HepG2 (cell line): ENCODE measurements around the gene DAB1. TPM values are rescaled to one million over a fixed set of nuclear protein-coding genes. Genes with fewer than 3 reads are reported as not detected.

Source experiments
- BRCA1 ChIP-seq: sonication (generic); formaldehyde crosslinking; IDR thresholded peaks from 2 replicates; pipeline ENCODE4 v1.4.0; 2020; ENCODE audit warnings: missing genetic modification reagents
- CBFB ChIP-seq: sonication (generic); formaldehyde crosslinking; IDR thresholded peaks from 2 replicates; pipeline ENCODE4 v1.4.0; 2020; ENCODE audit warnings: missing genetic modification reagents
- FOSL2 ChIP-seq: sonication (generic); formaldehyde crosslinking; IDR thresholded peaks from 2 replicates; pipeline ENCODE4 v1.4.0; 2020; ENCODE audit warnings: missing genetic modification reagents
- PCBP2 ChIP-seq: fragments of 200-400 bp; formaldehyde crosslinking; optimal IDR thresholded peaks from 2 replicates; pipeline ENCODE3; 2018; ENCODE audit warnings: low read length, low read depth; ENCODE audit not compliant: poor library complexity, severe bottlenecking
- POLR2A ChIP-seq, 2 experiments: IDR thresholded peaks; 2 replicates each; pipeline ENCODE4 v1.6.1; 2011; ENCODE audit warnings: low read depth in 2 of 2, low read length in 2 of 2, mild to moderate bottlenecking in 1 of 2, moderate library complexity in 1 of 2; ENCODE audit not compliant: insufficient read depth in 1 of 2
- ZNF274 ChIP-seq: sonication (generic); formaldehyde crosslinking; IDR thresholded peaks from 2 replicates; pipeline ENCODE4 v1.5.1; 2020; ENCODE audit warnings: mild to moderate bottlenecking, missing genetic modification reagents
- ZNF383 ChIP-seq: sonication (generic); formaldehyde crosslinking; IDR thresholded peaks from 2 replicates; pipeline ENCODE4 v1.4.0; 2020; ENCODE audit warnings: missing genetic modification reagents, mild to moderate bottlenecking, borderline replicate concordance
- ZNF737 ChIP-seq: sonication (generic); formaldehyde crosslinking; IDR thresholded peaks from 2 replicates; pipeline ENCODE4 v1.5.0; 2020; ENCODE audit warnings: missing genetic modification reagents, mild to moderate bottlenecking, borderline replicate concordance
- ZNF83 ChIP-seq: sonication (generic); formaldehyde crosslinking; IDR thresholded peaks from 2 replicates; pipeline ENCODE4 v1.4.0; 2020; ENCODE audit warnings: missing genetic modification reagents, mild to moderate bottlenecking, borderline replicate concordance
- ZSCAN30 ChIP-seq: sonication (generic); formaldehyde crosslinking; IDR thresholded peaks from 2 replicates; pipeline ENCODE4 v1.5.0; 2020; ENCODE audit warnings: mild to moderate bottlenecking, missing genetic modification reagents
- polyA plus RNA-seq, 8 experiments: library from polyadenylated mRNA; depleted of rRNA in 3 of 8; stranded (reverse) in 7 of 8; unstranded in 1 of 8; fragments of >200 nt; fragmentation: Illumina TruSeq in 4 of 8; extraction: Trizol in 4 of 8; gene quantifications; 2 replicates each; pipeline versions ENCODE4 v1.2.1 to v1.2.3, GENCODE V29; 2011 to 2016; ENCODE audit warnings: low read depth in 4 of 8, missing spikeins in 1 of 8, mixed read lengths in 1 of 8; ENCODE audit not compliant: insufficient read depth in 1 of 8
- total RNA-seq, 5 experiments: library from RNA; depleted of rRNA; stranded (reverse); fragments of >200 nt; fragmentation: Illumina TruSeq; extraction: Trizol; gene quantifications; 2 replicates each; pipeline ENCODE4 v1.2.3, GENCODE V29; 2016; ENCODE audit warnings: low read depth in 1 of 5
- TF ChIP-seq, protein P1 (sequence below): IDR thresholded peaks from 2 replicates; pipeline ENCODE4 v1.6.1; 2018; ENCODE audit warnings: missing genetic modification reagents, mild to moderate bottlenecking, missing compliant biosample characterization
- TF ChIP-seq, protein P2 (sequence below): sonication (generic); formaldehyde crosslinking; IDR thresholded peaks from 2 replicates; pipeline ENCODE4 v1.4.0; 2020; ENCODE audit warnings: missing genetic modification reagents
- TF ChIP-seq, protein P3 (sequence below): sonication (generic); formaldehyde crosslinking; IDR thresholded peaks from 2 replicates; pipeline ENCODE4 v1.4.0; 2020; ENCODE audit warnings: missing genetic modification reagents, mild to moderate bottlenecking, borderline replicate concordance

The DAB1 gene
- total and polyA plus RNA-seq, 2 of the 13 experiments (the other 11 are each of a cell fraction or from before 2014, with no cell fraction given): 0.04 to 0.13 TPM

DNA sequence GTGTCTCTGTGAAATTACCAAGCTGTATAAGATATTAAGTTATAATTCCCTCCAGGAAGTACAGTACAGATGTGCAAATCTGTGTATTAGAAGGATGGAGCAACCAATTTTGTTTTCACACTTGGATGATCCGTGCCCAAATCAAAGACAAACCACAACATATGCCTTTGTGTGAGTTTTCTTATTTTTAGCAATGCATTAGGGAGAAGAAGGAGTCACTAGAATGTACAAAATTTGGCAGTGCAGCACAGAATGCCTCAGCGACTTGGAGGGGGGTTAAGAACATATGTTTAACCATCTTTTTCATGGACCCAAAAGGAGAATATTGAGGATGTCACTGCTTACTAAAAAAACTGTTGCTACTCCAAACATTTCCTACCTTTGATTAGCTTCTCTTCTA is 45.3 kb downstream of the DAB1 start (continued):
- TF ChIP-seq, protein P1, sequence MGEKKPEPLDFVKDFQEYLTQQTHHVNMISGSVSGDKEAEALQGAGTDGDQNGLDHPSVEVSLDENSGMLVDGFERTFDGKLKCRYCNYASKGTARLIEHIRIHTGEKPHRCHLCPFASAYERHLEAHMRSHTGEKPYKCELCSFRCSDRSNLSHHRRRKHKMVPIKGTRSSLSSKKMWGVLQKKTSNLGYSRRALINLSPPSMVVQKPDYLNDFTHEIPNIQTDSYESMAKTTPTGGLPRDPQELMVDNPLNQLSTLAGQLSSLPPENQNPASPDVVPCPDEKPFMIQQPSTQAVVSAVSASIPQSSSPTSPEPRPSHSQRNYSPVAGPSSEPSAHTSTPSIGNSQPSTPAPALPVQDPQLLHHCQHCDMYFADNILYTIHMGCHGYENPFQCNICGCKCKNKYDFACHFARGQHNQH (CRISPR knock-in tag): no peak
- no peak for TF ChIP-seq ZNF274 (CRISPR knock-in tag)
- TF ChIP-seq ZNF83 (CRISPR knock-in tag): no peak
- no peak for TF ChIP-seq BRCA1
- TF ChIP-seq PCBP2: no peak
- TF ChIP-seq ZNF737 (CRISPR knock-in tag): no peak
- TF ChIP-seq POLR2A (IDR thresholded peaks at IDR 0.05; ENCODE audit: insufficient read depth in 1 of 2, low read depth in 2 of 2, low read length in 2 of 2): no peak
- TF ChIP-seq, protein P2, sequence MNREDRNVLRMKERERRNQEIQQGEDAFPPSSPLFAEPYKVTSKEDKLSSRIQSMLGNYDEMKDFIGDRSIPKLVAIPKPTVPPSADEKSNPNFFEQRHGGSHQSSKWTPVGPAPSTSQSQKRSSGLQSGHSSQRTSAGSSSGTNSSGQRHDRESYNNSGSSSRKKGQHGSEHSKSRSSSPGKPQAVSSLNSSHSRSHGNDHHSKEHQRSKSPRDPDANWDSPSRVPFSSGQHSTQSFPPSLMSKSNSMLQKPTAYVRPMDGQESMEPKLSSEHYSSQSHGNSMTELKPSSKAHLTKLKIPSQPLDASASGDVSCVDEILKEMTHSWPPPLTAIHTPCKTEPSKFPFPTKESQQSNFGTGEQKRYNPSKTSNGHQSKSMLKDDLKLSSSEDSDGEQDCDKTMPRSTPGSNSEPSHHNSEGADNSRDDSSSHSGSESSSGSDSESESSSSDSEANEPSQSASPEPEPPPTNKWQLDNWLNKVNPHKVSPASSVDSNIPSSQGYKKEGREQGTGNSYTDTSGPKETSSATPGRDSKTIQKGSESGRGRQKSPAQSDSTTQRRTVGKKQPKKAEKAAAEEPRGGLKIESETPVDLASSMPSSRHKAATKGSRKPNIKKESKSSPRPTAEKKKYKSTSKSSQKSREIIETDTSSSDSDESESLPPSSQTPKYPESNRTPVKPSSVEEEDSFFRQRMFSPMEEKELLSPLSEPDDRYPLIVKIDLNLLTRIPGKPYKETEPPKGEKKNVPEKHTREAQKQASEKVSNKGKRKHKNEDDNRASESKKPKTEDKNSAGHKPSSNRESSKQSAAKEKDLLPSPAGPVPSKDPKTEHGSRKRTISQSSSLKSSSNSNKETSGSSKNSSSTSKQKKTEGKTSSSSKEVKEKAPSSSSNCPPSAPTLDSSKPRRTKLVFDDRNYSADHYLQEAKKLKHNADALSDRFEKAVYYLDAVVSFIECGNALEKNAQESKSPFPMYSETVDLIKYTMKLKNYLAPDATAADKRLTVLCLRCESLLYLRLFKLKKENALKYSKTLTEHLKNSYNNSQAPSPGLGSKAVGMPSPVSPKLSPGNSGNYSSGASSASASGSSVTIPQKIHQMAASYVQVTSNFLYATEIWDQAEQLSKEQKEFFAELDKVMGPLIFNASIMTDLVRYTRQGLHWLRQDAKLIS (CRISPR knock-in tag): no peak
- TF ChIP-seq, protein P3, sequence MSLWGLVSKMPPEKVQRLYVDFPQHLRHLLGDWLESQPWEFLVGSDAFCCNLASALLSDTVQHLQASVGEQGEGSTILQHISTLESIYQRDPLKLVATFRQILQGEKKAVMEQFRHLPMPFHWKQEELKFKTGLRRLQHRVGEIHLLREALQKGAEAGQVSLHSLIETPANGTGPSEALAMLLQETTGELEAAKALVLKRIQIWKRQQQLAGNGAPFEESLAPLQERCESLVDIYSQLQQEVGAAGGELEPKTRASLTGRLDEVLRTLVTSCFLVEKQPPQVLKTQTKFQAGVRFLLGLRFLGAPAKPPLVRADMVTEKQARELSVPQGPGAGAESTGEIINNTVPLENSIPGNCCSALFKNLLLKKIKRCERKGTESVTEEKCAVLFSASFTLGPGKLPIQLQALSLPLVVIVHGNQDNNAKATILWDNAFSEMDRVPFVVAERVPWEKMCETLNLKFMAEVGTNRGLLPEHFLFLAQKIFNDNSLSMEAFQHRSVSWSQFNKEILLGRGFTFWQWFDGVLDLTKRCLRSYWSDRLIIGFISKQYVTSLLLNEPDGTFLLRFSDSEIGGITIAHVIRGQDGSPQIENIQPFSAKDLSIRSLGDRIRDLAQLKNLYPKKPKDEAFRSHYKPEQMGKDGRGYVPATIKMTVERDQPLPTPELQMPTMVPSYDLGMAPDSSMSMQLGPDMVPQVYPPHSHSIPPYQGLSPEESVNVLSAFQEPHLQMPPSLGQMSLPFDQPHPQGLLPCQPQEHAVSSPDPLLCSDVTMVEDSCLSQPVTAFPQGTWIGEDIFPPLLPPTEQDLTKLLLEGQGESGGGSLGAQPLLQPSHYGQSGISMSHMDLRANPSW (CRISPR knock-in tag): no peak
- no peak for TF ChIP-seq FOSL2 (CRISPR knock-in tag)
- no peak for TF ChIP-seq ZNF383 (CRISPR knock-in tag)
- TF ChIP-seq ZSCAN30 (CRISPR knock-in tag): no peak
- no peak for TF ChIP-seq CBFB (CRISPR knock-in tag)
